Thoracic aorta (tissue), 2 donors: ENCODE measurements around the gene BRAF. TPM values are rescaled to one million over a fixed set of nuclear protein-coding genes. Genes with fewer than 3 reads are reported as not detected.
"Not testable (repeated sequence)": the region's sequence is repeated elsewhere in the genome, so short reads cannot be mapped to it uniquely, and the experiment has no call there.

Experiments
- ATAC-seq: fragments of 150-250 bp; one replicate; pipeline ENCODE4 v1.8.0; 2017; ENCODE audit warnings: low read depth; ENCODE audit not compliant: insufficient number of reproducible peaks, low FRiP score
- DNase-seq: peaks from one replicate; pipeline ENCODE4 v3.0.0-alpha.2; 2020; ENCODE audit warnings: low spot score
- H3K27ac ChIP-seq, 2 donors: fragments of 200-600 bp; sonication (generic); 1 replicate in 1 of 2; 2 replicates in 1 of 2; pipeline ENCODE4 v1.5.1; 2016; ENCODE audit warnings: mild to moderate bottlenecking in 2 of 2, moderate library complexity in 2 of 2
- H3K27me3 ChIP-seq: fragments of 200-600 bp; sonication (generic); replicated peaks from 2 replicates; pipeline ENCODE4 v1.6.0; 2016; ENCODE audit warnings: mild to moderate bottlenecking; ENCODE audit not compliant: insufficient read depth
- H3K36me3 ChIP-seq: fragments of 200-600 bp; sonication (generic); one replicate; pipeline ENCODE4 v1.5.1; 2016
- H3K4me1 ChIP-seq, 2 donors: fragments of 200-600 bp; sonication (generic); 1 replicate in 1 of 2; 2 replicates in 1 of 2; pipeline versions ENCODE4 v1.5.1 to v1.6.0; 2016; ENCODE audit warnings: low read depth in 2 of 2, mild to moderate bottlenecking in 1 of 2; ENCODE audit not compliant: control insufficient read depth in 1 of 2
- H3K4me3 ChIP-seq: fragments of 200-600 bp; sonication (generic); 2 replicates; pipeline ENCODE4 v1.5.1; 2016; ENCODE audit warnings: mild to moderate bottlenecking
- H3K9me3 ChIP-seq: fragments of 200-600 bp; sonication (generic); 2 replicates; pipeline ENCODE4 v1.5.1; 2016
- total RNA-seq, 2 donors: library from RNA; depleted of rRNA; stranded (reverse); fragments of >200 nt; gene quantifications; one replicate each; pipeline versions ENCODE4 v1.1.0 to v1.2.3, GENCODE V29; 2016
- TF ChIP-seq, protein P1 (sequence below): fragments of 200-600 bp; sonication (generic); IDR thresholded peaks from one replicate; pipeline ENCODE4 v1.5.1; 2019; ENCODE audit warnings: antibody characterized with exemption

Gene BRAF
- total RNA-seq, 2 donors from 2014 or later = 31.5 to 62.2 TPM

DNA sequence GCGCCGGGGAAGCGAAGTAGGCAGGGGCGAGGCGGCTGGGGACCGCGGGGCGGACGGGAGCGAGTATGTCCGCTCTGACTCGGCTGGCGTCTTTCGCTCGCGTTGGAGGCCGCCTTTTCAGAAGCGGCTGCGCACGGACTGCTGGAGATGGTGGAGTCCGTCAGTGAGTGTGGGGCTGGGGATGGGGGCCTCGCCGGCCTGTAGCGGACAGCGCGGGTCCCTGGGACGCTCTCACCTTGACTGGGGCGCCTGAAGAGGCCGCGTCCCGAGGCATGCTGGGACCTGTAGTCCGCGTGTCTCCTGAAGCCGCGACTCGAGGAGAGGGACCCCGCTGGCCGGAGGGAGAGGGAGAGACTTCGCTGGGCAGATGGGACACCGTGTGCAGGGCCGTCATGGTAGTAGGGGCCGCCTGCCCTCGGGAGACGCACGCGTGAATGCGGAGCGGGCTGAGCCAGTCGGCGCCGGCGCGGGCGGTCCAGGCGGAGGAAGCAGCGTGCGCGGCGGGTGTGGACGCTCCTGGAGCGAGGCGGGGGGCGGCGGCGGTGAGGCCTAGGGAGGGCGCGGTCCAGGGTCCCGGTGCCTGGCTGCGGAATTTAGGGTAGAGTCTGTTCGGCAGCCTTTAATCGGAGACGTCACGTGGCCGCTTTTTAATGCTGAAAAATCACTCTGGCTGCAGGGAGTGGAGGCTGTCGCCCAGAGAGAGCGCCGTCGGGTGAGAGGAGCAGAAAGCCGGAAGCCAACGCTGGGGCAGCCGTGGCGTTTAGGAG is 227.9 kb downstream of the BRAF start, which contains the start of gene NDUFB2:
Gene NDUFB2 (plus strand): TSS at position 29 of the 767 bp plus-strand sequence. CDS start 37 bp downstream, at position 66.
- peak; percentile 83 for ATAC-seq
- TF ChIP-seq, protein P1, sequence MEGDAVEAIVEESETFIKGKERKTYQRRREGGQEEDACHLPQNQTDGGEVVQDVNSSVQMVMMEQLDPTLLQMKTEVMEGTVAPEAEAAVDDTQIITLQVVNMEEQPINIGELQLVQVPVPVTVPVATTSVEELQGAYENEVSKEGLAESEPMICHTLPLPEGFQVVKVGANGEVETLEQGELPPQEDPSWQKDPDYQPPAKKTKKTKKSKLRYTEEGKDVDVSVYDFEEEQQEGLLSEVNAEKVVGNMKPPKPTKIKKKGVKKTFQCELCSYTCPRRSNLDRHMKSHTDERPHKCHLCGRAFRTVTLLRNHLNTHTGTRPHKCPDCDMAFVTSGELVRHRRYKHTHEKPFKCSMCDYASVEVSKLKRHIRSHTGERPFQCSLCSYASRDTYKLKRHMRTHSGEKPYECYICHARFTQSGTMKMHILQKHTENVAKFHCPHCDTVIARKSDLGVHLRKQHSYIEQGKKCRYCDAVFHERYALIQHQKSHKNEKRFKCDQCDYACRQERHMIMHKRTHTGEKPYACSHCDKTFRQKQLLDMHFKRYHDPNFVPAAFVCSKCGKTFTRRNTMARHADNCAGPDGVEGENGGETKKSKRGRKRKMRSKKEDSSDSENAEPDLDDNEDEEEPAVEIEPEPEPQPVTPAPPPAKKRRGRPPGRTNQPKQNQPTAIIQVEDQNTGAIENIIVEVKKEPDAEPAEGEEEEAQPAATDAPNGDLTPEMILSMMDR = peak; percentile 7
- peak within 1 kb of the TSS; percentile 84 to 88 for H3K27ac ChIP-seq
- H3K27me3 ChIP-seq = no peaks in the 10 kb centered on the region
- DNase-seq = no peak
- H3K4me3 ChIP-seq = peak within 1 kb of the TSS; percentile 90
- H3K9me3 ChIP-seq = no peaks in the 10 kb centered on the region
- H3K4me1 ChIP-seq = peaks cover 7 to 19% of the 10 kb centered on the region in 2 donors
- peaks cover 3% of the 10 kb centered on the region for H3K36me3 ChIP-seq

DNA sequence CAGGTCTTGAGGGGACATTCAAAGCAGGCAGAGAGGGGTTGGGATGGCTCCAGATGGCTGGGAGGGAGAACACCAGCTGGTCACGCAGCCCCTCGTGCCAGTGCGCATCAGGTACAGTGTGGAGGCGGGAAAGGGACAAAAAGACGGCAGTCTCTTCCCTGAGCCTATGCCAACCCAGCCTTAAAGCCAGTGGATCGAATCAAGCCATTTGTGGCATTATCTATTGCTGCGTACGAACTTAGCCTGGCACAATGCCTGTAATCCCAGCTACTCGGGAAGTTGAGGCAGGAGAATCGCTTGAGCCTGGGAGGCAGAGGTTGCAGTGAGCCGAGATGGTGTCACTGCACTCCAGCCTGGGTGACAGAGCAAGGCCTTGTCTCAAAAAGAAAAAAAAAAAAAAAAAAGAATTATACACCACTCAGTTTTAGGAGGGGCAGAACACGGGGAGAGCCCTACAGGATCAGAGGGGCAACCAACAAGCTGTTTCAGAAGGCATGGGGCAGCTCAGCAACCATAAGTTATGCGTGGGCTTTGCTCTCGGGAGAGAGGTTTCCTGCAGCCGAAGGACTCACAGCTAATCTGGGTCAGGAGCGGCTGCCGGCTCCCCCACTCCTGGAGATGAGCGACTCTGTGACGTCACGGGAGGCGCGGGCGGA is 228.6 kb downstream of the BRAF start:
- DNase-seq (peak; percentile 85), ATAC-seq (peak; percentile 97)
- TF ChIP-seq, protein P1 = no peak
- H3K36me3 ChIP-seq = peaks cover 8% of the 10 kb centered on the region
- H3K4me3 ChIP-seq = peak overlapping the region; percentile 90
- peaks cover 7 to 19% of the 10 kb centered on the region in 2 donors for H3K4me1 ChIP-seq
- no peaks in the 10 kb centered on the region for H3K9me3 ChIP-seq
- no peaks in the 10 kb centered on the region for H3K27me3 ChIP-seq
- H3K27ac ChIP-seq = peak overlapping the region; percentile 84 to 88

DNA sequence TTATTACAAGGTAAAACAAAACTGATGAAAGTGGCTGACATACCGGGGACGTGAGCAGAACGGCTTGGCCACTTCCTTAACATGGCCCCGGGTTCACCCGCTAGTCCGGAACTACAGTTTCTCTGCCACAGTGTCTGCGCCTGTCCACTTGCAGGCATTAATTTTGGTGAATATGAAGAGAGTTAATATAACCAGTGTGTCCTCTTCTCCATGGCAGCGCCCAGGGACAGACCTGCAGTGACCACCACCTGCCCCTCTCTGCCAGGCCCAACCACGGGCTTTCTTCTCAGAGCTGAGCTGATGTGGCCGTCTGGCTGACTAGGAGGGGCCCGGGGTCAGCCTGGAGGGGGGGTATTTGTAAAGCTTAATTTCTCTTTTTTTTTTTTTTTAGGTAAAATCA is 229.3 kb downstream of the BRAF start:
- no peak overlapping the region for H3K4me3 ChIP-seq
- no peaks in the 10 kb centered on the region for H3K9me3 ChIP-seq
- peaks cover 8% of the 10 kb centered on the region for H3K36me3 ChIP-seq
- TF ChIP-seq, protein P1 = no peak
- ATAC-seq (no peak), DNase-seq (no peak)
- no peak overlapping the region for H3K27ac ChIP-seq
- peaks cover 7 to 19% of the 10 kb centered on the region in 2 donors for H3K4me1 ChIP-seq
- no peaks in the 10 kb centered on the region for H3K27me3 ChIP-seq

DNA sequence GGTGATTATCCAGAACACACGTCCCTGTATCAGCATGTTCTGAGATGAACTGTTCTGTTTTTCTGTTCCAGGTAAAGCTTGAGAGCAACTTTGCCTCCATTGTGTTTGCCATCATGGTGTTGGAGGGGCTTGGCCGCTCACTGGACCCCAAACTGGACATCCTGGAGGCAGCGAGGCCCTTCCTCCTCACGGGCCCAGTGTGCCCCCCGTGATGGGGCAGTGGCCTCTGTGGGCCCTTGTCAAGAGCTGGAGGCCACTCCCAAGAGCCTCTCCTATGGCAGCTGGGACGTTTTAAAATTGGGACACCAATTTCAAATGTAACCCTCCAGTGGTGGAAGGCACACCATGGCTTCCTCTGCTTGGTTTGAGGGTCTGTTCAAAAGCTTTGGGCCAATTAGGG is 230.1 kb downstream of the BRAF start:
- Histone ChIP-seq H3K9me3 (no peaks in the 10 kb centered on the region), H3K36me3 (peaks cover 11% of the 10 kb centered on the region), H3K4me1 (peaks cover 7 to 19% of the 10 kb centered on the region in 2 donors), H3K4me3 (no peak overlapping the region), H3K27ac (no peak overlapping the region), H3K27me3 (no peaks in the 10 kb centered on the region)
- DNase-seq = no peak
- ATAC-seq = no peak
- TF ChIP-seq, protein P1 = no peak

DNA sequence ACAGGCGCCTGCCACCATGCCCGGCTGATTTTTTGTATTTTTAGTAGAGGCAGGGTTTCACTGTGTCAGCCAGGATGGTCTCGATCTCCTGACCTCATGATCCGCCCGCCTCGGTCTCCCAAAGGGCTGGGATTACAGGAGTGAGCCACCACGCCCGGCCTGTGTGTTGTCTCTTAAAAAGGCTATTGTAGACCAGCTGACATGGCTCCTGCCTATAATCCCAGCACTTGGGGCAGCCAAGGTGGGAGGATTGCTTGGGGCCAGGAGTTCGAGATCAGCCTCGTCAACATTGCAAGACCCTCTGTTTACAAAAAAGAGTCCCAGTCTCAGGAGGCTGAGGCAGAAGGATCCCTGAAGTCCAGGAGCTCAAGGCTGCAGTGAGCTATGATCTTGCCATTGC is 230.9 kb downstream of the BRAF start:
- not testable (repeated sequence) for DNase-seq, H3K9me3 ChIP-seq, H3K27me3 ChIP-seq, ATAC-seq, H3K4me3 ChIP-seq, H3K27ac ChIP-seq
- Histone ChIP-seq H3K4me1 (peaks cover 7 to 19% of the 10 kb centered on the region in 2 donors), H3K36me3 (peaks cover 16% of the 10 kb centered on the region)
